Caco-2 (cell line): ENCODE results near the gene AP2B1. TPM values are rescaled to one million over a fixed set of nuclear protein-coding genes. Genes with fewer than 3 reads are reported as not detected.

Experiments
- BruUV-seq: library from RNA; stranded (reverse); fragments of 400-500 nt; replicated peaks from 2 replicates; lab custom pipeline; 2021; lab: Mats Ljungman, UMichigan
- CTCF ChIA-PET: fragments of 300-600 bp; sonication (Branson Sonifier 250); formaldehyde crosslinking; loops from one replicate; lab custom pipeline; 2022; ENCODE audit warnings: antibody characterized with exemption; lab: Charles Lee
- POLR2A ChIA-PET: fragments of 300-600 bp; sonication (Branson Sonifier 250); formaldehyde crosslinking; loops from one replicate; lab custom pipeline; 2022; ENCODE audit warnings: antibody characterized with exemption; lab: Charles Lee
- DNase-seq, 2 experiments: peaks; one replicate each; pipeline versions ENCODE4 v3.0.0 to v3.0.0-alpha.2; 2020 to 2022
- H3K27me3 ChIP-seq: replicated peaks from 2 replicates; pipeline ENCODE4 v1.6.0; 2011; ENCODE audit warnings: low read length; ENCODE audit not compliant: control insufficient read depth, insufficient read depth
- H3K36me3 ChIP-seq: 2 replicates; pipeline ENCODE4 v1.5.1; 2011; ENCODE audit warnings: low read length; ENCODE audit not compliant: control insufficient read depth, insufficient read depth
- H3K4me1 ChIP-seq: fragments of 250-450 bp; sonication (Bioruptor Pico); 2 replicates; pipeline ENCODE4 v1.5.1; 2020; ENCODE audit warnings: mild to moderate bottlenecking
- H3K4me3 ChIP-seq: 2 replicates; pipeline ENCODE4 v1.5.1; 2011; ENCODE audit warnings: low read depth, mild to moderate bottlenecking, control low read depth, low read length
- H3K9me3 ChIP-seq: fragments of 250-450 bp; sonication (Bioruptor Pico); 2 replicates; pipeline ENCODE4 v1.5.1; 2020; ENCODE audit warnings: mild to moderate bottlenecking, moderate library complexity
- H3K27ac Mint-ChIP-seq: one replicate; pipeline ENCODE4 v1.8.0; 2022; ENCODE audit warnings: mixed read lengths; ENCODE audit not compliant: unreplicated experiment
- H3K27me3 Mint-ChIP-seq: one replicate; pipeline ENCODE4 v1.8.0; 2022; ENCODE audit warnings: mixed read lengths; ENCODE audit not compliant: insufficient read depth, unreplicated experiment
- H3K36me3 Mint-ChIP-seq: one replicate; pipeline ENCODE4 v1.8.0; 2022; ENCODE audit warnings: mild to moderate bottlenecking, mixed read lengths; ENCODE audit not compliant: insufficient read depth, unreplicated experiment
- H3K4me1 Mint-ChIP-seq: one replicate; pipeline ENCODE4 v1.8.0; 2022; ENCODE audit warnings: low read depth, mixed read lengths; ENCODE audit not compliant: unreplicated experiment
- H3K4me3 Mint-ChIP-seq: one replicate; pipeline ENCODE4 v1.8.0; 2022; ENCODE audit warnings: mild to moderate bottlenecking, moderate library complexity, mixed read lengths; ENCODE audit not compliant: unreplicated experiment
- H3K9me3 Mint-ChIP-seq: one replicate; pipeline ENCODE4 v1.8.0; 2022; ENCODE audit warnings: mixed read lengths; ENCODE audit not compliant: unreplicated experiment
- CTCF ChIP-seq, 2 experiments: fragments of 200-600 bp in 1 of 2; IDR thresholded peaks; 1 replicate in 1 of 2; 2 replicates in 1 of 2; pipeline versions ENCODE4 v1.5.1 to v1.8.0; 2011 to 2022; ENCODE audit warnings: antibody characterized with exemption in 1 of 2, control low read depth in 1 of 2, inconsistent platforms in 1 of 2, low read depth in 1 of 2, low read length in 1 of 2, mild to moderate bottlenecking in 1 of 2, moderate library complexity in 1 of 2; ENCODE audit not compliant: insufficient read depth in 1 of 2, severe bottlenecking in 1 of 2, unreplicated experiment in 1 of 2
- intact Hi-C: fragments of 100-400 bp; cut with micrococcal nuclease; formaldehyde crosslinking; loops from one replicate; pipeline ENCODE4 v1.10.0; 2022; ENCODE audit not compliant: unreplicated experiment
- total RNA-seq: library from RNA; stranded (reverse); gene quantifications from 2 replicates; pipeline ENCODE4 v1.2.3, GENCODE V29; 2022

Gene AP2B1
- total RNA-seq, 1 experiment from 2014 or later = 228 TPM

- CTCF ChIA-PET = no interaction called here
- POLR2A ChIA-PET = no interaction called here
- H3K4me1 Mint-ChIP-seq = no peaks in the 10 kb centered on the region
- H3K36me3 Mint-ChIP-seq = peaks cover 5% of the 10 kb centered on the region
- no peak overlapping the region for H3K4me3 Mint-ChIP-seq
- H3K27ac Mint-ChIP-seq = no peak overlapping the region
- H3K9me3 ChIP-seq = no peaks in the 10 kb centered on the region
- DNase-seq = no peak
- TF ChIP-seq CTCF (IDR thresholded peaks at IDR 0.05; ENCODE audit: insufficient read depth in 1 of 2, low read depth in 1 of 2, low read length in 1 of 2, severe bottlenecking in 1 of 2, unreplicated experiment in 1 of 2) = no peak
- no peak overlapping the region for H3K4me3 ChIP-seq
- intact Hi-C loops = no loop called here
- no peaks in the 10 kb centered on the region for H3K36me3 ChIP-seq
- H3K27me3 ChIP-seq = no peaks in the 10 kb centered on the region
- no peaks in the 10 kb centered on the region for H3K9me3 Mint-ChIP-seq
- H3K4me1 ChIP-seq = no peaks in the 10 kb centered on the region
- BruUV-seq = no TSS peak
- H3K27me3 Mint-ChIP-seq = peaks cover 8% of the 10 kb centered on the region
Observed at GRCh38 chr17:35740216-35740615, 153.1 kb downstream of the AP2B1 start.

GRCh38 chr17:35740997-35741931 lies 154.1 kb downstream of the AP2B1 start:
- peak in 1 of 2 experiments; percentile 49 for DNase-seq
- ChIA-PET CTCF (interaction anchor here (0.7 kb wide), 1 partner anchor 68 kb away, joined by 3 read pairs; the partner anchor contains the start of gene TAF15), POLR2A (no interaction called here)
- H3K36me3 ChIP-seq = no peaks in the 10 kb centered on the region
- BruUV-seq = no TSS peak
- Mint-ChIP-seq H3K9me3 (no peaks in the 10 kb centered on the region), H3K4me3 (peak overlapping the region; percentile 77), H3K27me3 (peaks cover 8% of the 10 kb centered on the region), H3K4me1 (no peaks in the 10 kb centered on the region), H3K27ac (no peak overlapping the region), H3K36me3 (peaks cover 5% of the 10 kb centered on the region)
- no peaks in the 10 kb centered on the region for H3K27me3 ChIP-seq
- intact Hi-C loops = no loop called here
- no peaks in the 10 kb centered on the region for H3K4me1 ChIP-seq
- TF ChIP-seq CTCF (IDR thresholded peaks at IDR 0.05; ENCODE audit: insufficient read depth in 1 of 2, low read depth in 1 of 2, low read length in 1 of 2, severe bottlenecking in 1 of 2, unreplicated experiment in 1 of 2) = peak in 1 of 2 experiments; percentile 28
- no peaks in the 10 kb centered on the region for H3K9me3 ChIP-seq
- H3K4me3 ChIP-seq = peak overlapping the region; percentile 26

- POLR2A ChIA-PET = no interaction called here
- Mint-ChIP-seq H3K4me1 (no peaks in the 10 kb centered on the region), H3K27ac (no peak overlapping the region), H3K4me3 (peak overlapping the region; percentile 77), H3K9me3 (no peaks in the 10 kb centered on the region), H3K27me3 (peaks cover 8% of the 10 kb centered on the region), H3K36me3 (peaks cover 5% of the 10 kb centered on the region)
- no peak for TF ChIP-seq CTCF (IDR thresholded peaks at IDR 0.05; ENCODE audit: insufficient read depth in 1 of 2, low read depth in 1 of 2, low read length in 1 of 2, severe bottlenecking in 1 of 2, unreplicated experiment in 1 of 2)
- H3K4me1 ChIP-seq = no peaks in the 10 kb centered on the region
- DNase-seq = no peak
- intact Hi-C loops = no loop called here
- no peaks in the 10 kb centered on the region for H3K9me3 ChIP-seq
- CTCF ChIA-PET = no interaction called here
- no TSS peak for BruUV-seq
- no peaks in the 10 kb centered on the region for H3K36me3 ChIP-seq
- H3K4me3 ChIP-seq = no peak overlapping the region
- H3K27me3 ChIP-seq = no peaks in the 10 kb centered on the region
Observed at GRCh38 chr17:35742496-35742895, 155.4 kb downstream of the AP2B1 start.
